Medulla oblongata (tissue), 1 donor: ENCODE results near the gene SRPRB.

Source experiments
- DNase-seq: peaks from one replicate; pipeline ENCODE4 v3.0.0-alpha.2; 2015; ENCODE audit errors: extremely low spot score

The SRPRB gene

DNA sequence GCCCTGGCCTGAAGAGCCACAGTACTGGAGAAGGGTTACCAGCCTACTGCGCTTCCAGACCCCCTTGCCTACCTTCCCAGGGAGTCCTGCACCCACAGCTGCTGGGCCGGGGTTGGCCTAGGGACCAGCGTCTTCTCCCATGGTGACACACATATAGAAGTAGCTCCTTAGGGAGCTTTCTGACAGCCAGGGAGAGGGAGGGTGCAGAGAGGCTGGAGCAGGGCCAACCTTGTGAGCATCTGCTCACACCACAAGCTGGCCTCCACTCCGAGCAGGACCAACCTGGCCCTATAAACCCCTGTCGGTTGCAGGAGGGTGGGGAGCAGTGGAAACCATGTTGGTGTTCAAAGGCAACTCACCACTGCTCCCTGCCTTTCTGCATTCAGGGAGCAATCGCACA, 35.2 kb downstream of the SRPRB start:
- DNase-seq = no peak

- no peak for DNase-seq
Observed at GRCh38 chr3:133841196-133841595, 35.6 kb downstream of the SRPRB start.

DNA sequence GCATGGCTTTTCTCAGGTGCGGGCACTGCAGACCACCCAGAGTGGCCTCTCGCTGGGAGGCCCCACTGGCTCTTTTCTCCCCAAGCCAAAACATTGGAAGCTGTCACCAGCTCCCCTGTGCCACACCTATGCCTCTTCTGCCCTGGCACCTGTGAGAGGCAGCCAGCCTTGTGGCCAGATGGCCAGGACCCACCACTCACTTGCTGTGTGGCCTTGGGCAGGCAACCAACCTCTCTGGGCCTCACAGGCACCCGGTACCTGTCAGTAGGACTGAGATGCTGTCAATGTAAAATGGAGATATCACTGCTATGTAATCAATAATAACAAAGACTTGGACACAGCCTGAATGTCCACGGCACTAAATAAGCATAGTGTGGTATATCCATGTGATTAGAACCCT, 36.5 kb downstream of the SRPRB start:
- no peak for DNase-seq

- DNase-seq = no peak
Observed at GRCh38 chr3:133843634-133844033, 38.0 kb downstream of the SRPRB start.

DNA sequence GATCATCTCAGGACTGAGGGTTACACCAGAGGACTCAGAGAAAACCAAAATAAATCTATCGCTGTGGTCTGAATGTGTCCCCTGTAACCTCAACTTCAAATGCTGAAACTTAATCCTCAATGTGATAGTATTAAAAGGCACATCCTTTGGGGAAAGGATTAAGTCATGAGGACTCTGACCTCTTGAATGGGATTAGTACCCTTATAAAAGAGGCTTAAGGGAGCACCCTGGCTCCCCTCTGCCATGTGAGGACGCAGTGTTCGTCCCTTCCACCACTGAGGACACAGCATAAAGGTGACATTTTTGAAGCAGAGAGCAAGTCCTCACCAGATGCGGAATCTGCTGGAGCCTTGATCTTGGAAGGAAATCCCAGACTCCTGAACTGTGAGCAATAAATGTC, 39.5 kb downstream of the SRPRB start:
- DNase-seq = no peak

GRCh38 chr3:133849346-133849745, 43.7 kb downstream of the SRPRB start:
- no peak for DNase-seq

- DNase-seq = no peak
Observed at GRCh38 chr3:133850034-133850433, 44.4 kb downstream of the SRPRB start.

DNA sequence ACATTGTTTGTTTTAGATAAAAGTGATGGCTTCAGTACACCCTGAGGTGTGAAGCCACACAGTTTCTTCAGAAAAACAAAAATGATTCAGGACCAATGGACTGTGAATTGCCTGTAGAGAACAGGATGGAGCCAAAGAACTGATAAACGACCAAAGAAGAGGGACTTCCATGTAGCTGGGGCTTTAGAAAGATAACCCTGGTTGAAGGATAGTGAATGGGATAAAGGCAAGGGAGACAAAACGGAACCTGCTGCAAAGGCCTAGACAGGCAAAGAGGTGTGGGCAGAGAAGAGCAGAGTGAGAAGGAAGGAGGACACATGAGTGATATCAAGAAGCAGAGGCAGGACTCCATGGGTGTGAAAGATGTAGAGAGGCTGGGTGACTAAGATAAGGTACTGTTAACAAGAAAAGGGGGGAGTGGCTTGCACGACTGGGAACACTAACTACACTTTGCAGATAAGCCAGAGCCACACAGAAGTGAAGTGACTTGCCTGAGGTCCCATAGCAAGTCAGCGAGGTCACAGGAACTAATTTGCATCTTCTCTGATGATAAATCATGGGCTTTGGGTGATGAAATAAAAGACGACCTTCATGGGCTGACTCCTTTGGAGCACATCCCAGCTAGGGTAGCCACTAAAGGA, 45.8 kb downstream of the SRPRB start:
- DNase-seq = no peak

- DNase-seq = no peak
Observed at GRCh38 chr3:133851931-133852330, 46.3 kb downstream of the SRPRB start.

DNA sequence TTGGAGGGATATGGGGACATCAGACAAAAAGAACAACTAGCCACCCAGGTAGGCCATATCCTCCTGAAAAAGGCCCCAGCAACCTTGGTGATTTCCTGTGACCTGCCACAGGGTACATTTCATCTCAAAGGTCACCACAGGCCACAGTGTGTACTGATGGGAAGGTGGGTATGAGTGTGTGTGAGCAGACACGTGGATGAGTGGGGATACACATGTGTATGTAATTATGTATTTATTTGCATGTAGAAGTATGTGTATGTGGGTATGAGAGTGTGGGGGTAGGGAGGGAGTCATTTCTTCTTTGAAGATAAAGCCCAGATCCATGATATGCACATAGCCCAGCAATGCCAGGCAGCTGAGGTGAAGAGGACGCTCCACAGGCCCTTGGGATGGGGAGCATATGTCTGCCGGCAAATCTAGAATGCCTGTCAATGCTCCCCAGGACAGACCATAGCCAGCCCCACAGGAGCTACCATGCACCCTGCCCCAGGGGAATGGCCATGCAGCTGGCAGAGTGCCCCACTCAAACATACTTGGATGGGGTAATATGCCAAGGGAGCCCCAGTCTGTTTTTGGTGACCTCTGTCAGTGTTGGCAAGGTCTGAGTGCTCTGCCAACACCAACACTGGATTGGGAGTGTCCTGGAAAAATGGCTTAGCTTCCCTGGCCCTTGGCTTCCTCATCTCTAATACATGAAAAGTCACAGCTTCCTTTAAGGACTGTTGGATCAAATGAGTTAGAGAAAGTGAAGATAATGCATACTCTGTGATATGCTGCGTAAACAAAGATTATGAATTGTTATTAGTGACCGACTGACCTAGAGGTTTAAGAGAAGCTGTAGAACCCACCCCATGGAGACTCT, 47.7 kb downstream of the SRPRB start:
- DNase-seq = no peak

DNA sequence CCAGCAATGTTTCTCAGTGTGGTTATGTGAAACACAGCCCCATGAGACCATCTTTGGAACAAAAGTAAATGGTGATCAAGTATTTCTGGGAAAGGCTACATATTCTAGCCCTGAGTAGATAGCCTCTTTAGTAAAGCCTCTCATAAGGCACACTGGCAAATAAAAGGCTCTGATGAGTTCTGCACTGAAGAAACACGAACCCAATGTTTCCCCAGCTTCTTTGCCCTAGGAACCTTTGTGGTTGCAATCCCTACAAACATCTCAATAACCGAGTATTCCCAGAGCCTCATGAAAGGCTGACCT, 48.3 kb downstream of the SRPRB start:
- no peak for DNase-seq

GRCh38 chr3:133854264-133855001, 48.8 kb downstream of the SRPRB start:
- DNase-seq = no peak

DNA sequence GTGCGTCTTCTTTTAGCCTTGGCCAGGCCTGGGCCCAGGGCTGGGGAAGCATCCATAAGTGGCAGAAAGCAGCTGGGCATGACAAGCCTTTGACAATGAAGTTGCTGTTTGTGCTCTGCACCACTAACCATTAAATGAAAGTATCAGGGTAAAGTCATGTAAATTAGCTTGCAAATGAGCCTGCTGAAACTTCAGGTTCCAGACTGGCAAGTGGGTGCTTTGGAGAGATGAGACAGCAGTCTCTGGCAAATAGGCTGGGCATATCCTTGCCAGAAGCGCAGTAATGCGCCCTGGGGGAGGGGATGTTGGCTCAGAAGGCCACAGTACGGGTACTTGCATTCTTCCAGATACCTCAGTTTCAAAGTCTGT, 49.4 kb downstream of the SRPRB start:
- peak; percentile 79 for DNase-seq

GRCh38 chr3:133855772-133856171, 50.2 kb downstream of the SRPRB start:
- DNase-seq = no peak

- no peak for DNase-seq
Observed at GRCh38 chr3:133856316-133856715, 50.7 kb downstream of the SRPRB start.

DNA sequence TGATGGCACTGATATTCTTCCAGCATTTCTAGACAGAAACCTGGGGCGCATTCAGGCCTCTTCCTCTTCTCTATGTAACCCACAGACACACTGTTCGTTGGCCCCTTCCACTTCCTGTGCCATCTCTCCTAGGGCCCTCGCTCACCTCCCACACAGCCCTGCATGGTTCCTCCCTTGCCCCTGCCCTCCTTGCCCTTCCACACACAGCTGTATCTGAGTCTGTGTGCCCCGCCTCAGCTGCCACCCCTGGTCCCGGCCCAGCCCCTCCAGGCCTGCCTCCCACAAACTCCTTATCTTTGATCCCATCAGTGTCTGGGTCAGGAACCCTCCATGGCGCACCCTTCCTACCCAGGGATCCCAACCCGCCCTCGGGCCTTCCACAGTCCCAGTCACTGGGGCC, 52.2 kb downstream of the SRPRB start:
- DNase-seq = no peak

- DNase-seq = no peak
Observed at GRCh38 chr3:133859381-133860234, 54.0 kb downstream of the SRPRB start.

- no peak for DNase-seq
Observed at GRCh38 chr3:133860519-133860918, 54.9 kb downstream of the SRPRB start.

- no peak for DNase-seq
Observed at GRCh38 chr3:133862161-133862560, 56.5 kb downstream of the SRPRB start.

GRCh38 chr3:133863911-133864310, 58.3 kb downstream of the SRPRB start:
- no peak for DNase-seq

DNA sequence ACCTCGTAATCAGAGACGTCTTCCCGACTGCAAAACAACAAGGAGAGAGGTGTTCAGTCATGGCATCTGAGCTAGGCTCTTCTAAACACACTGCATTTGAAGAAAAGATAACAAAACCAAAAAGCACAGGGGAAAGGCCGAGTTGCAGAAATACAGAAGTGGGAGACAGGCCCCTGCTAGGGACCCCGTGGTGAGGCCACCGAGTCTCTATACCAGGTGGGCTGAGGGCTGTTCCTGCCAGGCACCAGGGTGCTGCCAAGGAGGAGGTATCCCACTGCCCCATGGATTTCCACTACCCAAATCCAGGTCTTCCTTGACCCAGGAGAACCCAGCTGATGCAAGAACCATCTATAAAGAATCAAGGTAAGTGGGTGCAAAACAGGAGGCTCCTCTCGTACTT, 59.0 kb downstream of the SRPRB start:
- no peak for DNase-seq
